ENCODE data around the gene EIF5.

DNA sequence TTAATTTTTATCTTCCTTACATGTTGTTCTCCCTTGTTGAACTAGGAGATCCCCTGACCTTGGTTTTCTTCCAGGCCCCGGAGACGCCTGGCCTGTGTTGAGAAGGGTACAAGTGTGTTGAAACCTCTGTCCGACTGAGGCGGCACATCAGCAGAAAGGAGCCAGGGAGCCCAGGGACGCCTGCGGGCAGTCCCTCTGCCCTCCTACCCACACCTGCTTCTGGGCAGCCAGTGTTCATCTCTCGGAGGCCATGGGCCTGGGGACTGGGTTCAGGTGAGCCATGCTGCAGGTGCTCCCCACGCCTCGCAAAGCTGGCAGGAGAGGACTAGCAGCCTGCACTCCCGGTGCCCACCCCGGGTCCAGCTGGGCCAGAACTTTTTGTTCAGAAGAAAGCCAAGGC lies 39.9 kb upstream of the EIF5 start:
- TF ChIP-seq, protein P1, sequence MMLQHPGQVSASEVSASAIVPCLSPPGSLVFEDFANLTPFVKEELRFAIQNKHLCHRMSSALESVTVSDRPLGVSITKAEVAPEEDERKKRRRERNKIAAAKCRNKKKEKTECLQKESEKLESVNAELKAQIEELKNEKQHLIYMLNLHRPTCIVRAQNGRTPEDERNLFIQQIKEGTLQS (IDR thresholded peaks at IDR 0.05) = no peak
- TF ChIP-seq CTCF (IDR thresholded peaks at IDR 0.05; ENCODE audit: low read depth, low read length, missing input control) (no peak), JUND (IDR thresholded peaks at IDR 0.05) (no peak), TAF1 (conservative IDR thresholded peaks at IDR 0.05) (no peak), YY1 (IDR thresholded peaks at IDR 0.05) (no peak), EGR1 (IDR thresholded peaks at IDR 0.05; ENCODE audit: low read depth in 2 of 2) (no peak), REST (IDR thresholded peaks at IDR 0.05) (no peak), SP1 (IDR thresholded peaks at IDR 0.05) (no peak), RAD21 (IDR thresholded peaks at IDR 0.05) (no peak), FOXA1 (IDR thresholded peaks at IDR 0.05) (no peak)
- TF ChIP-seq, protein P2, sequence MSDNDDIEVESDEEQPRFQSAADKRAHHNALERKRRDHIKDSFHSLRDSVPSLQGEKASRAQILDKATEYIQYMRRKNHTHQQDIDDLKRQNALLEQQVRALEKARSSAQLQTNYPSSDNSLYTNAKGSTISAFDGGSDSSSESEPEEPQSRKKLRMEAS (IDR thresholded peaks at IDR 0.05) = no peak
- TF ChIP-seq, protein P3, sequence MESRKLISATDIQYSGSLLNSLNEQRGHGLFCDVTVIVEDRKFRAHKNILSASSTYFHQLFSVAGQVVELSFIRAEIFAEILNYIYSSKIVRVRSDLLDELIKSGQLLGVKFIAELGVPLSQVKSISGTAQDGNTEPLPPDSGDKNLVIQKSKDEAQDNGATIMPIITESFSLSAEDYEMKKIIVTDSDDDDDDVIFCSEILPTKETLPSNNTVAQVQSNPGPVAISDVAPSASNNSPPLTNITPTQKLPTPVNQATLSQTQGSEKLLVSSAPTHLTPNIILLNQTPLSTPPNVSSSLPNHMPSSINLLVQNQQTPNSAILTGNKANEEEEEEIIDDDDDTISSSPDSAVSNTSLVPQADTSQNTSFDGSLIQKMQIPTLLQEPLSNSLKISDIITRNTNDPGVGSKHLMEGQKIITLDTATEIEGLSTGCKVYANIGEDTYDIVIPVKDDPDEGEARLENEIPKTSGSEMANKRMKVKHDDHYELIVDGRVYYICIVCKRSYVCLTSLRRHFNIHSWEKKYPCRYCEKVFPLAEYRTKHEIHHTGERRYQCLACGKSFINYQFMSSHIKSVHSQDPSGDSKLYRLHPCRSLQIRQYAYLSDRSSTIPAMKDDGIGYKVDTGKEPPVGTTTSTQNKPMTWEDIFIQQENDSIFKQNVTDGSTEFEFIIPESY (IDR thresholded peaks at IDR 0.05) = no peak

All from liver (tissue), 3 donors.